NB4 (cell line): ENCODE data around the gene CHEK1.
"Not testable (repeated sequence)": the region's sequence is repeated elsewhere in the genome, so short reads cannot be mapped to it uniquely, and the experiment has no call there.

Experiments
- DNase-seq: peaks from one replicate; pipeline ENCODE4 v3.0.0; 2010; ENCODE audit warnings: low read depth
- H3K4me3 ChIP-seq: one replicate; pipeline ENCODE4 v1.5.1; 2011; ENCODE audit warnings: mild to moderate bottlenecking, low read depth, low read length, moderate library complexity
- CTCF ChIP-seq: IDR thresholded peaks from one replicate; pipeline ENCODE4 v1.5.1; 2012; ENCODE audit warnings: low read depth, low read length
- MYC ChIP-seq: IDR thresholded peaks from 2 replicates; pipeline ENCODE4 v1.6.1; 2011; ENCODE audit warnings: low read depth, low read length
- POLR2A ChIP-seq: IDR thresholded peaks from 2 replicates; pipeline ENCODE4 v1.6.1; 2011; ENCODE audit warnings: mild to moderate bottlenecking; ENCODE audit not compliant: insufficient read length; ENCODE audit errors: extremely low read depth
- TF ChIP-seq, protein P1 (sequence below): IDR thresholded peaks from 2 replicates; pipeline ENCODE4 v1.6.1; 2011; ENCODE audit warnings: low read depth, low read length

Gene CHEK1

GRCh38 chr11:125701858-125702621 lies 77.1 kb downstream of the CHEK1 start:
- TF ChIP-seq POLR2A (no peak), CTCF (no peak)
- DNase-seq: peak; percentile 17
- no peak overlapping the region for H3K4me3 ChIP-seq

- H3K4me3 ChIP-seq, DNase-seq: not testable (repeated sequence)
Measured at GRCh38 chr11:125704686-125705085, 79.7 kb downstream of the CHEK1 start.

DNA sequence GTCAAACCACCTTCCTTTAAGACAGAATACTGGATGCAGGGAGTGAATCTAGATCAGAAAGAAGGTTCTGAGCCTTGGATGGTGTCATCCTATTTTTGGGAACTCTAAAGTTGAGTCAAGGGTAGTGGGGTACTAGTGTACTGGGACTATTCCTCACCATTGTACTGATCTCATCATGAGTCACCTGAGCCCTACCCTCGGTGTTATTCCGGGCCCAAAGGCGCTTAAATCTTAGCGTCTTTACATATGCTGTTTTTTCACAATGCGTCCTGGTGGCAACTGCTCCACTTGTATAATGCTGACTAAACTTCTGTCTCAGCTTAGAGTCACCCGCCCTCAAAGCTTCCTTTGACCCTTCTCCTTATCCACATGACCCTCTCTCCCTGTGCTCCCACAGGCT lies 95.8 kb downstream of the CHEK1 start:
- no peak for DNase-seq
- H3K4me3 ChIP-seq: no peak overlapping the region
- TF ChIP-seq CTCF: no peak
- no peak for TF ChIP-seq MYC
- TF ChIP-seq POLR2A: no peak
- TF ChIP-seq, protein P1, sequence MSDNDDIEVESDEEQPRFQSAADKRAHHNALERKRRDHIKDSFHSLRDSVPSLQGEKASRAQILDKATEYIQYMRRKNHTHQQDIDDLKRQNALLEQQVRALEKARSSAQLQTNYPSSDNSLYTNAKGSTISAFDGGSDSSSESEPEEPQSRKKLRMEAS: no peak

DNA sequence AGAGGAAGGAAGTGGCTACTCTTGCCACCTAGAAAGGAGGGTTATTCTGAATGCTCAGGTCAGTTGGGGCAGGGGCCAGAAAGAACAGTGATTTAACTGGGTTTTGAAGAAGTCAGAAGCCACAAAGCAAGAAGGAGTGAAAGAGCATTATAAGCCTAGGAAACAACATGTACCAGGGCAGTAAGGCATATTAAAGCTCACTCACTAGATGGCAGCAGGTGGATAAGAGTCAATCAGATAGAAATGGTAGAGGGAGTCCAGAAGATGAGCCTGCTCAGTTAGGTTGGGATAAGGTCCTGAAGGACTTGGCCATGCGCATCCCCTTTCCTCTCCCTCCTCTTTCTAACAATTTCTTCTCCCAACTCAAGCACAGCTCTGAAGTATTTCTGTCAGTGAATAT lies 99.2 kb downstream of the CHEK1 start:
- DNase-seq: peak; percentile 37

More for the DNA sequence above, 99.2 kb downstream of the CHEK1 start:
- no peak overlapping the region for H3K4me3 ChIP-seq
- TF ChIP-seq CTCF: peak; percentile 18
- TF ChIP-seq, protein P1: no peak
